Heart right ventricle (tissue), 16 donors: ENCODE results near the gene TNFRSF4. TPM values are rescaled to one million over a fixed set of nuclear protein-coding genes. Genes with fewer than 3 reads are reported as not detected.

Experiments
- ATAC-seq, 8 donors: fragments of 200-7000 bp; cut with Tn5 transposase; one replicate each; pipeline ENCODE4 v1.9.1; 2020; ENCODE audit warnings: mild to moderate bottlenecking in 8 of 8, moderate library complexity in 8 of 8, moderate number of reproducible peaks in 1 of 8
- DNase-seq, 2 donors: peaks; one replicate each; pipeline ENCODE4 v3.0.0-alpha.2; 2020
- H3K27ac ChIP-seq, 10 donors: fragments of 200-600 bp; sonication (generic) in 2 of 10; one replicate each; pipeline versions ENCODE4 v1.5.0 to v1.8.0; 2020 to 2022; ENCODE audit warnings: mild to moderate bottlenecking in 3 of 10
- H3K27me3 ChIP-seq, 7 donors: fragments of 200-600 bp; one replicate each; pipeline ENCODE4 v1.8.0; 2021 to 2022; ENCODE audit warnings: mild to moderate bottlenecking in 2 of 7
- H3K36me3 ChIP-seq, 9 donors: fragments of 200-600 bp; sonication (generic) in 1 of 9; one replicate each; pipeline versions ENCODE4 v1.5.0 to v1.8.0; 2020 to 2022; ENCODE audit warnings: mild to moderate bottlenecking in 2 of 9
- H3K4me1 ChIP-seq, 9 donors: fragments of 200-600 bp; sonication (generic) in 1 of 9; one replicate each; pipeline versions ENCODE4 v1.5.0 to v1.8.0; 2020 to 2022; ENCODE audit warnings: mild to moderate bottlenecking in 4 of 9
- H3K4me3 ChIP-seq, 10 donors: fragments of 200-600 bp; sonication (generic) in 2 of 10; one replicate each; pipeline versions ENCODE4 v1.5.0 to v1.8.0; 2020 to 2022; ENCODE audit warnings: mild to moderate bottlenecking in 7 of 10, moderate library complexity in 2 of 10
- H3K9me3 ChIP-seq, 11 donors: fragments of 200-600 bp in 10 of 11; sonication (generic) in 2 of 11; one replicate each; pipeline versions ENCODE4 v1.5.0 to v1.8.0; 2013 to 2022; ENCODE audit warnings: mild to moderate bottlenecking in 2 of 11, control low read depth in 1 of 11, moderate library complexity in 1 of 11
- WGBS, 2 donors: extraction: QIAGEN DNeasy Blood & Tissue Kit; methylation state at CpG; one replicate each; pipeline ENCODE4 v1.1.7; 2013; ENCODE audit warnings: inconsistent platforms in 1 of 2; 5-methylcytosine and 5-hydroxymethylcytosine counted together
- intact Hi-C, 10 donors: fragments of 100-400 bp; cut with DNase I; formaldehyde crosslinking; loops; one replicate each; pipeline versions ENCODE4 v1.11.1 to v1.14.2; 2022
- polyA plus RNA-seq, 2 donors: library from polyadenylated mRNA; stranded (reverse); fragments of 200-250 nt; gene quantifications; one replicate each; pipeline ENCODE4 v1.2.3, GENCODE V29; 2013
- total RNA-seq, 10 donors: library from RNA; stranded (reverse); fragmentation: NEBNext Ultra II Directional in 3 of 10; extraction: Animal tissue kit (Norgen Biotek cat#: 25700) in 3 of 10; gene quantifications; one replicate each; pipeline versions ENCODE4 v1.2.1 to v1.2.4, GENCODE V29; 2021 to 2023
- TF ChIP-seq, protein P1 (sequence below), 9 donors: fragments of 200-600 bp; sonication (generic) in 2 of 9; IDR thresholded peaks; one replicate each; pipeline versions ENCODE4 v1.5.0 to v1.8.0; 2021 to 2022; ENCODE audit warnings: antibody characterized with exemption in 9 of 9, mild to moderate bottlenecking in 5 of 9, moderate library complexity in 1 of 9
- donor health status: Arrhythmogenic right ventricular cardiomyopathy.
- donor health status: ischemic (EF 13 %, LVEDD 7.1; RV severe dilation, severe dysfunction).
- donor health status: healthy with polysubstance abuse.
- donor health status: DM: no; HTN: yes; CAD: no.
- donor health status: DM: no; HTN: no; CAD: no.
- donor health status: ischemic (EF 25% LVEDD 6.9; RV normal size, moderate dysfunction).
- donor health status: ischemic (EF 25% LVEDD 5.7; RV mildly dilated, moderate dysfunction).
- donor health status: healthy.
- donor health status: DM: yes; HTN: yes; CAD: no.
- donor health status: Ischemic cardiomyopathy.
- donor health status: ischemic (EF 35%, LVEDD 5.7; RV mildly dilated, moderate dysfunction).
- donor health status: nonischemic (EF 11% LVEDD 7.7; RV severe dilation, severe dysfunction).
- donor health status: DM: yes; HTN: yes; CAD: no.
- donor health status: PGD.
- donor health status: ischemic (EF 29% LVEDD 5.4; RV normal size, mild dysfunction).
- donor health status: nonischemic (EF 23%, LVEDD 6.1; RV moderate dilation, normal function).

Gene TNFRSF4
- total and polyA plus RNA-seq, 12 donors, result 0.52 to 24.8 (median 5.0) TPM

- no peaks in the 10 kb centered on the region for H3K9me3 ChIP-seq
- peaks cover 13 to 99% (median 93%) of the 10 kb centered on the region in 7 donors for H3K27me3 ChIP-seq
- intact Hi-C loops, result loop anchor here in 1 of 10 donors (5.0 kb wide), 1 partner anchor 48 kb away; no protein-coding TSS in a partner anchor
- no peak overlapping the region for H3K4me3 ChIP-seq
- H3K27ac ChIP-seq, result no peak overlapping the region
- H3K36me3 ChIP-seq, result no peaks in the 10 kb centered on the region
- ATAC-seq (no peak), DNase-seq (no peak)
- TF ChIP-seq, protein P1, sequence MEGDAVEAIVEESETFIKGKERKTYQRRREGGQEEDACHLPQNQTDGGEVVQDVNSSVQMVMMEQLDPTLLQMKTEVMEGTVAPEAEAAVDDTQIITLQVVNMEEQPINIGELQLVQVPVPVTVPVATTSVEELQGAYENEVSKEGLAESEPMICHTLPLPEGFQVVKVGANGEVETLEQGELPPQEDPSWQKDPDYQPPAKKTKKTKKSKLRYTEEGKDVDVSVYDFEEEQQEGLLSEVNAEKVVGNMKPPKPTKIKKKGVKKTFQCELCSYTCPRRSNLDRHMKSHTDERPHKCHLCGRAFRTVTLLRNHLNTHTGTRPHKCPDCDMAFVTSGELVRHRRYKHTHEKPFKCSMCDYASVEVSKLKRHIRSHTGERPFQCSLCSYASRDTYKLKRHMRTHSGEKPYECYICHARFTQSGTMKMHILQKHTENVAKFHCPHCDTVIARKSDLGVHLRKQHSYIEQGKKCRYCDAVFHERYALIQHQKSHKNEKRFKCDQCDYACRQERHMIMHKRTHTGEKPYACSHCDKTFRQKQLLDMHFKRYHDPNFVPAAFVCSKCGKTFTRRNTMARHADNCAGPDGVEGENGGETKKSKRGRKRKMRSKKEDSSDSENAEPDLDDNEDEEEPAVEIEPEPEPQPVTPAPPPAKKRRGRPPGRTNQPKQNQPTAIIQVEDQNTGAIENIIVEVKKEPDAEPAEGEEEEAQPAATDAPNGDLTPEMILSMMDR (IDR thresholded peaks at IDR 0.05), result no peak
- WGBS, 2 donors, result 50 to 55% methylated on average over 26 of the region's 26 CpGs
- H3K4me1 ChIP-seq, result peaks cover 0 to 16% (median 4%) of the 10 kb centered on the region in 9 donors
Measured at GRCh38 chr1:1170215-1171091, 43.5 kb downstream of the TNFRSF4 start.

- H3K27me3 ChIP-seq, result peaks cover 13 to 99% (median 95%) of the 10 kb centered on the region in 7 donors
- intact Hi-C loops, result loop anchor here in 1 of 10 donors (5.0 kb wide), 1 partner anchor 47 kb away; no protein-coding TSS in a partner anchor
Measured at GRCh38 chr1:1169429-1170214, 44.3 kb downstream of the TNFRSF4 start.

DNA sequence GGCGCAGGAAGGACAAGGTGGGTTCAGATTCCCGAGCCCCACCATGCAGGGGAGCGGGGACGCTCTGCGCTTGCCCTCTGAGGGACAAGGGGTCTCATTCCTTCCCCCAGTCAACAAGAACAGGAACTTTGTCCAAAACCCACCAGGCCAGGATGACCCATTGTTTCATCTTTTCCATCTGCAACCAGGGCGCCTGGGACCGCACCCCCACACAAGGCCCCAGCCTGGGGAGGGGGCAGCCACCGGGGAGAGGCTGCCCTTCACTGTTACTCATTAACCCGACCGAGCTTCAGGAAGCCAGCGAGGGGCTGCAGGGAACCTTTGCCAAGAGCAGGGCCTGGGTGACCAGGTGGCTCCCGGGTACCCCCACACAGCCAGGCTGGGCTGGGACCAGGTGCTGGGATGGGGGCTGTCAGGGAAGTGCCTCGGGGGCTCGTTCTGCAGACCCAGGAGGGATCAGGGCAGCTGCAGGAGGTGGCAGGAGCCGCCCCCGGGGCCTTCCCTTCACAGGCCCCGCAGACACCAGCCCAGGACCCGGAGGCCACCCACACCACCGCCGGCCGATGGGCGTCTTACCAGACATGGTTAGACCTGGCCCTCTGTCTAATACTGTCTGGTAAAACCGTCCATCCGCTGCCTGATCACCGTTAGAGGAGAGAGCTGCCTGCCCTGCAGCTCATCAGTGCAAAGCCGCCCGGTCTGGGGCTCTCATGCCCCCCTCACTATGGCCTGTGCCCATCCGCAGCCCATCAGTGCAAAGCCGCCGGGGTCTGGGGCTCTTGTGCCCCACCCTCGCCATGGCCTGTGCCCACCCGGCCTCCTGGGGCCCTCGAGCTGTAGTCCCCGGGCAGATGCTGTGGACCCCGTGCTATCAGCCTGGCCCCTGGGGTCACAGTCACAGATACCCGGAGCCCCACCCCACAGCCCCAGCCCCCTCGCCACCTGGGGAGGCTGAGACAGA lies 45.2 kb downstream of the TNFRSF4 start:
- no peak overlapping the region for H3K27ac ChIP-seq
- H3K36me3 ChIP-seq, result no peaks in the 10 kb centered on the region
- peaks cover 12 to 99% (median 92%) of the 10 kb centered on the region in 7 donors for H3K27me3 ChIP-seq
- TF ChIP-seq, protein P1 (IDR thresholded peaks at IDR 0.05), result no peak
- peaks cover 0 to 12% (median 1%) of the 10 kb centered on the region in 9 donors for H3K4me1 ChIP-seq
- WGBS, 2 donors, result 78% methylated on average over 36 to 37 of the region's 37 CpGs
- no peak overlapping the region for H3K4me3 ChIP-seq
- ATAC-seq (no peak), DNase-seq (peak in 1 of 2 donors; percentile 7)
- intact Hi-C loops, result no loop called here
- no peaks in the 10 kb centered on the region for H3K9me3 ChIP-seq

More at GRCh38 chr1:1169429-1170214, 44.3 kb downstream of the TNFRSF4 start:
- ATAC-seq, result no peak
- Histone ChIP-seq H3K4me1 (peaks cover 0 to 16% (median 4%) of the 10 kb centered on the region in 9 donors), H3K36me3 (no peaks in the 10 kb centered on the region), H3K4me3 (no peak overlapping the region), H3K27ac (no peak overlapping the region), H3K9me3 (no peaks in the 10 kb centered on the region)
- peak in 1 of 2 donors; percentile 7 for DNase-seq
- TF ChIP-seq, protein P1 (IDR thresholded peaks at IDR 0.05), result no peak
- 63 to 67% methylated on average over 31 to 32 of the region's 32 CpGs for WGBS, 2 donors
